ENCODE data around the gene SLC39A6. TPM values are rescaled to one million over a fixed set of nuclear protein-coding genes. Genes with fewer than 3 reads are reported as not detected.

Gene SLC39A6
- total RNA-seq, 1 experiment from 2014 or later = 47.6 TPM

DNA sequence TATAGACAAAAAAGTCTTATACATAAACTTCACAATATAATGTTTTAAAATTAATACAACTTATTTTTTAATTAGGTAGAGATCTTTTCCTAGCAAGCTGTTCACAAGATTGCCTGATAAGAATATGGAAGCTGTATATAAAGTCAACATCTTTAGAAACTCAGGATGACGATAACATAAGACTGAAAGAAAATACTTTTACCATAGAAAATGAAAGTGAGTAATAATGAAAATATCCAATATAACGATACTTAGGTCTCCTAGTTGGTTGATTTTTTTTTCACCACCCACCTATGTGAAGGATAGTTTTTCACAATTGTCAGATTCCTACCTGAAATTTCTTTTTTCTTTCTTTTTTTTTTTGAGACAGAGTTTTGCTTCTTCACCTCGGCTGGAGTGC lies 13.6 kb upstream of the SLC39A6 start:
- Histone ChIP-seq H3K36me3 (ENCODE audit: control insufficient read depth, insufficient read depth, low read length) (peaks cover 31% of the 10 kb centered on the region), H3K4me3 (ENCODE audit: low read depth in 2 of 2, low read length in 2 of 2) (no peak overlapping the region), H3K27me3 (ENCODE audit: control insufficient read depth, insufficient read depth, low read length) (no peaks in the 10 kb centered on the region), H3K27ac (ENCODE audit: low read length) (no peak overlapping the region), H3K4me1 (ENCODE audit: control insufficient read depth, insufficient read depth, low read length) (no peaks in the 10 kb centered on the region), H3K9me3 (ENCODE audit: control insufficient read depth, insufficient read depth, low read depth, low read length) (no peaks in the 10 kb centered on the region)
- no peak for ATAC-seq
- in situ Hi-C loops (cut with HindIII; ENCODE audit: low pct_unique_long_range_greater_than_20kb, low sequenced_read_pairs) = no loop called here
- BruUV-seq (replicated peaks) = no TSS peak
- intact Hi-C loops (cut with micrococcal nuclease; ENCODE audit: unreplicated experiment) = no loop called here
- TF ChIP-seq, protein P1, sequence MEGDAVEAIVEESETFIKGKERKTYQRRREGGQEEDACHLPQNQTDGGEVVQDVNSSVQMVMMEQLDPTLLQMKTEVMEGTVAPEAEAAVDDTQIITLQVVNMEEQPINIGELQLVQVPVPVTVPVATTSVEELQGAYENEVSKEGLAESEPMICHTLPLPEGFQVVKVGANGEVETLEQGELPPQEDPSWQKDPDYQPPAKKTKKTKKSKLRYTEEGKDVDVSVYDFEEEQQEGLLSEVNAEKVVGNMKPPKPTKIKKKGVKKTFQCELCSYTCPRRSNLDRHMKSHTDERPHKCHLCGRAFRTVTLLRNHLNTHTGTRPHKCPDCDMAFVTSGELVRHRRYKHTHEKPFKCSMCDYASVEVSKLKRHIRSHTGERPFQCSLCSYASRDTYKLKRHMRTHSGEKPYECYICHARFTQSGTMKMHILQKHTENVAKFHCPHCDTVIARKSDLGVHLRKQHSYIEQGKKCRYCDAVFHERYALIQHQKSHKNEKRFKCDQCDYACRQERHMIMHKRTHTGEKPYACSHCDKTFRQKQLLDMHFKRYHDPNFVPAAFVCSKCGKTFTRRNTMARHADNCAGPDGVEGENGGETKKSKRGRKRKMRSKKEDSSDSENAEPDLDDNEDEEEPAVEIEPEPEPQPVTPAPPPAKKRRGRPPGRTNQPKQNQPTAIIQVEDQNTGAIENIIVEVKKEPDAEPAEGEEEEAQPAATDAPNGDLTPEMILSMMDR (IDR thresholded peaks at IDR 0.05) = no peak
- TF ChIP-seq, protein P2, sequence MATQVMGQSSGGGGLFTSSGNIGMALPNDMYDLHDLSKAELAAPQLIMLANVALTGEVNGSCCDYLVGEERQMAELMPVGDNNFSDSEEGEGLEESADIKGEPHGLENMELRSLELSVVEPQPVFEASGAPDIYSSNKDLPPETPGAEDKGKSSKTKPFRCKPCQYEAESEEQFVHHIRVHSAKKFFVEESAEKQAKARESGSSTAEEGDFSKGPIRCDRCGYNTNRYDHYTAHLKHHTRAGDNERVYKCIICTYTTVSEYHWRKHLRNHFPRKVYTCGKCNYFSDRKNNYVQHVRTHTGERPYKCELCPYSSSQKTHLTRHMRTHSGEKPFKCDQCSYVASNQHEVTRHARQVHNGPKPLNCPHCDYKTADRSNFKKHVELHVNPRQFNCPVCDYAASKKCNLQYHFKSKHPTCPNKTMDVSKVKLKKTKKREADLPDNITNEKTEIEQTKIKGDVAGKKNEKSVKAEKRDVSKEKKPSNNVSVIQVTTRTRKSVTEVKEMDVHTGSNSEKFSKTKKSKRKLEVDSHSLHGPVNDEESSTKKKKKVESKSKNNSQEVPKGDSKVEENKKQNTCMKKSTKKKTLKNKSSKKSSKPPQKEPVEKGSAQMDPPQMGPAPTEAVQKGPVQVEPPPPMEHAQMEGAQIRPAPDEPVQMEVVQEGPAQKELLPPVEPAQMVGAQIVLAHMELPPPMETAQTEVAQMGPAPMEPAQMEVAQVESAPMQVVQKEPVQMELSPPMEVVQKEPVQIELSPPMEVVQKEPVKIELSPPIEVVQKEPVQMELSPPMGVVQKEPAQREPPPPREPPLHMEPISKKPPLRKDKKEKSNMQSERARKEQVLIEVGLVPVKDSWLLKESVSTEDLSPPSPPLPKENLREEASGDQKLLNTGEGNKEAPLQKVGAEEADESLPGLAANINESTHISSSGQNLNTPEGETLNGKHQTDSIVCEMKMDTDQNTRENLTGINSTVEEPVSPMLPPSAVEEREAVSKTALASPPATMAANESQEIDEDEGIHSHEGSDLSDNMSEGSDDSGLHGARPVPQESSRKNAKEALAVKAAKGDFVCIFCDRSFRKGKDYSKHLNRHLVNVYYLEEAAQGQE (IDR thresholded peaks at IDR 0.05; ENCODE audit: insufficient read depth in 1 of 2, low read depth in 2 of 2, low read length in 1 of 2) = no peak
- no peak for TF ChIP-seq TCF7L2 (IDR thresholded peaks at IDR 0.05; ENCODE audit: low read depth, low read length)
- no peak for TF ChIP-seq POLR2AphosphoS5 (IDR thresholded peaks at IDR 0.05; ENCODE audit: low read depth, low read length)
- TF ChIP-seq SIN3A (IDR thresholded peaks at IDR 0.05; ENCODE audit: borderline replicate concordance, insufficient read depth, low read depth, low read length) = no peak
- POLR2A ChIA-PET = no interaction called here
- CTCF ChIA-PET = interaction anchor here (0.6 kb wide), 1 partner anchor 173 kb away, joined by 3 read pairs; no protein-coding TSS in a partner anchor
- DNase-seq (ENCODE audit: low read depth, low spot score) = no peak

DNA sequence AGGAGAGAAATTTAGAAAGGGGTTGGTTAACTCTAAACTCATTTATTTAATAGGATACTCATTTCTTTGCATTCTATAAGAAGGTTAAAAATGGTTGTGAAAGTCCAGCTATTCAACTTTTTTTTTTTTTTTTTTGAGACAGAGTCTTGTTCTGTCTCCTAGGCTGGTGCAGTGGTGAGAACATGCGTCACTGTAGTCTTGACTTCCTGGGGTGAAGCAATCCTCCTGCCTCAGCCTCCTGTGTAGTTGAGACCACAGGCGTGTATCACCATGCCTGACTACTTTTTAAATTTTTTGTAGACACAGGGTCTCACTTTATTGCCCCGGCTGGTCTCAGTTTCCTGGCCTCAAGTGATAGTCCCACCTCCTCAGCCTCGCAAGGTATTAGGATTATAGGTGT lies 12.4 kb upstream of the SLC39A6 start:
- Histone ChIP-seq H3K4me1 (ENCODE audit: control insufficient read depth, insufficient read depth, low read length) (no peaks in the 10 kb centered on the region), H3K27ac (ENCODE audit: low read length) (no peak overlapping the region), H3K9me3 (ENCODE audit: control insufficient read depth, insufficient read depth, low read depth, low read length) (no peaks in the 10 kb centered on the region), H3K27me3 (ENCODE audit: control insufficient read depth, insufficient read depth, low read length) (no peaks in the 10 kb centered on the region), H3K36me3 (ENCODE audit: control insufficient read depth, insufficient read depth, low read length) (peaks cover 38% of the 10 kb centered on the region), H3K4me3 (ENCODE audit: low read depth in 2 of 2, low read length in 2 of 2) (no peak overlapping the region)
- TF ChIP-seq SIN3A (IDR thresholded peaks at IDR 0.05; ENCODE audit: borderline replicate concordance, insufficient read depth, low read depth, low read length) = no peak
- TF ChIP-seq POLR2AphosphoS5 (IDR thresholded peaks at IDR 0.05; ENCODE audit: low read depth, low read length) = no peak
- intact Hi-C loops (cut with micrococcal nuclease; ENCODE audit: unreplicated experiment) (no loop called here), in situ Hi-C loops (cut with HindIII; ENCODE audit: low pct_unique_long_range_greater_than_20kb, low sequenced_read_pairs) (no loop called here)
- DNase-seq (ENCODE audit: low read depth, low spot score) (no peak), ATAC-seq (no peak)
- BruUV-seq (replicated peaks) = no TSS peak
- CTCF ChIA-PET = no interaction called here
- POLR2A ChIA-PET = no interaction called here

DNA sequence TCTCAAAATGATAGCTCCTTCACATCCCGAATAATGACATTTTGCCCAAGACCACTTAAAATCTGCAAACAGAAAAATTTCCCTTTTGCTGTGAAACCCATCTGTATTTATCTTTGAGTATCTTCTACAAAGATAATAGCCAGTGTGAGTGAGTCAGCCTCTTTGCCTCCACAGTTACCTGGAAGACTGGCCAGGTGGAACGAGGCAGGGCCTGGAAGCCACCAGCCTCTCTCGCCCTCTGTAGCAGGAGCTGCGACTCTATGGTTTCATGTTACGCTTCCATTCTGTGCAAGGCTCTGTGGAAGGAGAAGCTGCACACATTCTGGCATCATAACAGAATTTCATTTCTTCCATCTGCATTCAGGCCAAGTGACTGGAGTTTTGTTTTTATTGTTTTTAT lies 10.1 kb upstream of the SLC39A6 start:
- in situ Hi-C loops (cut with HindIII; ENCODE audit: low pct_unique_long_range_greater_than_20kb, low sequenced_read_pairs) (no loop called here), intact Hi-C loops (cut with micrococcal nuclease; ENCODE audit: unreplicated experiment) (no loop called here)
- BruUV-seq (replicated peaks) = no TSS peak
- Histone ChIP-seq H3K36me3 (ENCODE audit: control insufficient read depth, insufficient read depth, low read length) (peaks cover 36% of the 10 kb centered on the region), H3K4me3 (ENCODE audit: low read depth in 2 of 2, low read length in 2 of 2) (no peak overlapping the region), H3K4me1 (ENCODE audit: control insufficient read depth, insufficient read depth, low read length) (no peaks in the 10 kb centered on the region), H3K27ac (ENCODE audit: low read length) (no peak overlapping the region), H3K27me3 (ENCODE audit: control insufficient read depth, insufficient read depth, low read length) (no peaks in the 10 kb centered on the region), H3K9me3 (ENCODE audit: control insufficient read depth, insufficient read depth, low read depth, low read length) (no peaks in the 10 kb centered on the region)
- DNase-seq (ENCODE audit: low read depth, low spot score) (no peak), ATAC-seq (no peak)
- CTCF ChIA-PET = no interaction called here
- POLR2A ChIA-PET = no interaction called here
- no peak for TF ChIP-seq SIN3A (IDR thresholded peaks at IDR 0.05; ENCODE audit: borderline replicate concordance, insufficient read depth, low read depth, low read length)
- TF ChIP-seq, protein P2 (IDR thresholded peaks at IDR 0.05; ENCODE audit: insufficient read depth in 1 of 2, low read depth in 2 of 2, low read length in 1 of 2) = no peak
- TF ChIP-seq, protein P1 (IDR thresholded peaks at IDR 0.05) = no peak

Measured in Panc1 (cell line).